ENCODE data around the gene EFNB2. TPM values are rescaled to one million over a fixed set of nuclear protein-coding genes. Genes with fewer than 3 reads are reported as not detected.

EFNB2 gene
- total and polyA plus RNA-seq, 12 donors: 9.7 to 21.1 (median 14.3) TPM

DNA sequence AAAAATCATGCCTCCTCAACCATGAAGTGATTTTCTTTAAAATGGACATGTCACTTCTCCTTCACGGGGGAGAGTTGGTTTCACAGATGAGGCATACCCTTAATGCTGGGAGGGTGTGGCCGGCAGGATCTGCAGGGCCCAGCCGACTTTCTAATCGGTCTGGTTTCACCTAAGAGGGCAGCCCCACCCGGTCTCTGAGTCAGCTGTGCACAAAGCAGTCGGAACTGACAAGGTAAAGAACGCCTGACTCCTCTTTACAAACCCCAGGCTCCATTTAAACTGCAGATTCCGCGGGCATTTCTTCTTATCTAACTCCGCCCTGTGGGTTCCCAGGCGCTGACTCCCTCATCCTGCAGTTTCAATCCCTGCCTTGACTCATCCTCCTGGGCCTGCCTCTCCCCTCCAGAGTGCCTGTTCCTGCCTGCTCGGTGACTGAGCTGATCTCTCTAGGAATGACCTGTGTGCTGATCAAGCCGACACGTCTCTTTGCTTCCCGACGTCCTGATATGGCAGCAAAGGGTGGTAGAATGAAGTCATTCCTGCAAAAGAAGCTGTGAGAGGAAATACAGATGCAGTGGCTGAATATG, 63.4 kb downstream of the EFNB2 start:
- peak in 1 of 2 donors; percentile 57 for DNase-seq
- Histone ChIP-seq H3K36me3 (no peaks in the 10 kb centered on the region), H3K9me3 (no peaks in the 10 kb centered on the region), H3K4me1 (peaks cover 0 to 22% (median 16%) of the 10 kb centered on the region in 9 donors), H3K27me3 (no peaks in the 10 kb centered on the region), H3K4me3 (peak overlapping the region in 6 of 10 donors; percentile 21 to 43 (median 27)), H3K27ac (peak overlapping the region in 5 of 10 donors; percentile 40 to 75 (median 64))
- intact Hi-C loops (cut with DNase I): no loop called here
- ATAC-seq: peak; percentile 31 to 89 (median 79)
- WGBS, 2 donors: 11 to 13% methylated on average over 16 of the region's 16 CpGs
- TF ChIP-seq, protein P1, sequence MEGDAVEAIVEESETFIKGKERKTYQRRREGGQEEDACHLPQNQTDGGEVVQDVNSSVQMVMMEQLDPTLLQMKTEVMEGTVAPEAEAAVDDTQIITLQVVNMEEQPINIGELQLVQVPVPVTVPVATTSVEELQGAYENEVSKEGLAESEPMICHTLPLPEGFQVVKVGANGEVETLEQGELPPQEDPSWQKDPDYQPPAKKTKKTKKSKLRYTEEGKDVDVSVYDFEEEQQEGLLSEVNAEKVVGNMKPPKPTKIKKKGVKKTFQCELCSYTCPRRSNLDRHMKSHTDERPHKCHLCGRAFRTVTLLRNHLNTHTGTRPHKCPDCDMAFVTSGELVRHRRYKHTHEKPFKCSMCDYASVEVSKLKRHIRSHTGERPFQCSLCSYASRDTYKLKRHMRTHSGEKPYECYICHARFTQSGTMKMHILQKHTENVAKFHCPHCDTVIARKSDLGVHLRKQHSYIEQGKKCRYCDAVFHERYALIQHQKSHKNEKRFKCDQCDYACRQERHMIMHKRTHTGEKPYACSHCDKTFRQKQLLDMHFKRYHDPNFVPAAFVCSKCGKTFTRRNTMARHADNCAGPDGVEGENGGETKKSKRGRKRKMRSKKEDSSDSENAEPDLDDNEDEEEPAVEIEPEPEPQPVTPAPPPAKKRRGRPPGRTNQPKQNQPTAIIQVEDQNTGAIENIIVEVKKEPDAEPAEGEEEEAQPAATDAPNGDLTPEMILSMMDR (IDR thresholded peaks at IDR 0.05): no peak

DNA sequence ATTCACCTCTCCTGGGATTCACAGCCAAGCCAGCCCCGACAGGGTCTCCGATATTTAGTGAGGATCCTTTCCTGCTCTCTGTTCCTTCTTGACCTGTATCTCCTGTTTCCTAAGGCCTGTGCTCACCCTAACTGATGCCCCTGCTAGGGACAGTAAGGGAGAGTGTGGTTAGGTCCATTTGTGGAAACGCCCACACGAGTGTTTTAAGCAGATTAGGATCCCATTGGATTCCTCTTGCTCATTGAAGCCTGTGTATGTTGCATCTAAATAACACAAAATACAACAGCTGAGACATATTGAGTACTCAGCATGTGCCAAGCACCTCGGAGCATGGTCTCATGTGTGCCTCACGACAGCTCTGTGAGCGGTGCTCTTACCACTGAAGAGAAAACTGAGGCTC, 64.9 kb downstream of the EFNB2 start:
- 69 to 76% methylated on average over 7 of the region's 7 CpGs for WGBS, 2 donors
- H3K27me3 ChIP-seq: no peaks in the 10 kb centered on the region
- H3K4me3 ChIP-seq: no peak overlapping the region
- peaks cover 0 to 22% (median 16%) of the 10 kb centered on the region in 9 donors for H3K4me1 ChIP-seq
- H3K36me3 ChIP-seq: no peaks in the 10 kb centered on the region
- intact Hi-C loops (cut with DNase I): no loop called here
- DNase-seq (no peak), ATAC-seq (no peak)
- TF ChIP-seq, protein P1 (IDR thresholded peaks at IDR 0.05): no peak
- no peaks in the 10 kb centered on the region for H3K9me3 ChIP-seq
- H3K27ac ChIP-seq: no peak overlapping the region

GRCh38 chr13:106468744-106469590, 66.5 kb downstream of the EFNB2 start:
- Histone ChIP-seq H3K4me3 (no peak overlapping the region), H3K27me3 (peaks cover 0 to 4% (median 0%) of the 10 kb centered on the region in 7 donors), H3K36me3 (no peaks in the 10 kb centered on the region), H3K9me3 (no peaks in the 10 kb centered on the region), H3K4me1 (peaks cover 0 to 22% (median 16%) of the 10 kb centered on the region in 9 donors), H3K27ac (no peak overlapping the region)
- WGBS, 2 donors: 79 to 85% methylated on average over 20 of the region's 20 CpGs
- intact Hi-C loops (cut with DNase I): no loop called here
- no peak for ATAC-seq
- TF ChIP-seq, protein P1 (IDR thresholded peaks at IDR 0.05): no peak
- DNase-seq: no peak

DNA sequence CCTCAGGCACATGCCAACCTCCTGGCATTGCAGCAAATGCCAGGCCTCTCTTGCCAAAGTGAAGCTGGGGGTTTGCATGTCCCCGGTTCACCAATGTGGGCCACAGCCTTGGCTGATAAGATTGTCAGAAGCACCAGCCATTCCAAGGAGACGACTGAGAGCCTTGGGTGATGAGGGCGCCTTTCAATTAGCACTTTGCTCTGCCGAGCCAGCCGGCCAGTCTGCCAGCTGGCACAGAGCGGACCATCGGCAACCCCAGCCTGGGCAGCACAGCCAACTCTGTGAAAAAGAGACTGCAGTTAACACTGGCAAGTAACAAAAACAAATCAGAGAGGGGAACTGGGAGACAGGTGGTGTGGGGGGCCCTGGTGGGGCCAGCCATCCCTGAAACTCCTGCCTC, 67.3 kb downstream of the EFNB2 start:
- H3K4me1 ChIP-seq: peaks cover 0 to 19% (median 15%) of the 10 kb centered on the region in 9 donors
- no peaks in the 10 kb centered on the region for H3K36me3 ChIP-seq
- no peaks in the 10 kb centered on the region for H3K9me3 ChIP-seq
- TF ChIP-seq, protein P1 (IDR thresholded peaks at IDR 0.05): no peak
- H3K4me3 ChIP-seq: no peak overlapping the region
- ATAC-seq (peak in 7 of 8 donors; percentile 33 to 85 (median 67)), DNase-seq (peak in 1 of 2 donors; percentile 54)
- whole genome bisulfite sequencing, 2 donors: 43 to 70% methylated on average over 7 of the region's 7 CpGs
- no peak overlapping the region for H3K27ac ChIP-seq
- peaks cover 0 to 4% (median 0%) of the 10 kb centered on the region in 7 donors for H3K27me3 ChIP-seq
- intact Hi-C loops (cut with DNase I): no loop called here
